Peyer's patch (tissue), 4 donors: ENCODE measurements around the gene THAP8.

ENCODE experiments used
- POLR2A ChIP-seq, 2 donors: fragments of 450-650 bp; IDR thresholded peaks; one replicate each; pipeline ENCODE4 v1.5.1; 2017; ENCODE audit warnings: antibody characterized with exemption in 2 of 2, mild to moderate bottlenecking in 2 of 2, moderate library complexity in 2 of 2
- TF ChIP-seq, protein P1 (sequence below), 6 experiments: fragments of 450-650 bp in 4 of 6; fragments of 200-600 bp in 2 of 6; sonication (generic) in 1 of 6; IDR thresholded peaks; one replicate each; pipeline ENCODE4 v1.5.1; 2017 to 2019; ENCODE audit warnings: antibody characterized with exemption in 6 of 6, mild to moderate bottlenecking in 3 of 6, moderate library complexity in 1 of 6

GRCh38 chr19:36047835-36048234 is 6.2 kb downstream of the THAP8 start:
- TF ChIP-seq, protein P1, sequence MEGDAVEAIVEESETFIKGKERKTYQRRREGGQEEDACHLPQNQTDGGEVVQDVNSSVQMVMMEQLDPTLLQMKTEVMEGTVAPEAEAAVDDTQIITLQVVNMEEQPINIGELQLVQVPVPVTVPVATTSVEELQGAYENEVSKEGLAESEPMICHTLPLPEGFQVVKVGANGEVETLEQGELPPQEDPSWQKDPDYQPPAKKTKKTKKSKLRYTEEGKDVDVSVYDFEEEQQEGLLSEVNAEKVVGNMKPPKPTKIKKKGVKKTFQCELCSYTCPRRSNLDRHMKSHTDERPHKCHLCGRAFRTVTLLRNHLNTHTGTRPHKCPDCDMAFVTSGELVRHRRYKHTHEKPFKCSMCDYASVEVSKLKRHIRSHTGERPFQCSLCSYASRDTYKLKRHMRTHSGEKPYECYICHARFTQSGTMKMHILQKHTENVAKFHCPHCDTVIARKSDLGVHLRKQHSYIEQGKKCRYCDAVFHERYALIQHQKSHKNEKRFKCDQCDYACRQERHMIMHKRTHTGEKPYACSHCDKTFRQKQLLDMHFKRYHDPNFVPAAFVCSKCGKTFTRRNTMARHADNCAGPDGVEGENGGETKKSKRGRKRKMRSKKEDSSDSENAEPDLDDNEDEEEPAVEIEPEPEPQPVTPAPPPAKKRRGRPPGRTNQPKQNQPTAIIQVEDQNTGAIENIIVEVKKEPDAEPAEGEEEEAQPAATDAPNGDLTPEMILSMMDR (IDR thresholded peaks at IDR 0.05), result no peak
- no peak for TF ChIP-seq POLR2A (IDR thresholded peaks at IDR 0.05)
